HG02642 (cell line): ENCODE data around the gene TMEM232.

Source experiments
- ATAC-seq: cut with Tn5 transposase; IDR thresholded peaks from one replicate; pipeline ENCODE4 v1.9.1; 2021; ENCODE audit warnings: mild to moderate bottlenecking; ENCODE audit not compliant: unreplicated experiment, poor library complexity

The TMEM232 gene

GRCh38 chr5:110439296-110439695, 287.2 kb downstream of the TMEM232 start:
- no peak for ATAC-seq

GRCh38 chr5:110435207-110435606, 291.3 kb downstream of the TMEM232 start:
- ATAC-seq, result no peak

- no peak for ATAC-seq
Observed at GRCh38 chr5:110431603-110432002, 294.9 kb downstream of the TMEM232 start.

- no peak for ATAC-seq
Observed at GRCh38 chr5:110414360-110414759, 312.1 kb downstream of the TMEM232 start.

GRCh38 chr5:110413856-110414255, 312.6 kb downstream of the TMEM232 start:
- ATAC-seq, result no peak

GRCh38 chr5:110409571-110409970, 316.9 kb downstream of the TMEM232 start:
- ATAC-seq, result no peak

GRCh38 chr5:110402562-110402961, 323.9 kb downstream of the TMEM232 start:
- ATAC-seq, result no peak

- ATAC-seq, result no peak
Observed at GRCh38 chr5:110401881-110402280, 324.6 kb downstream of the TMEM232 start.

GRCh38 chr5:110398951-110399350, 327.5 kb downstream of the TMEM232 start:
- ATAC-seq, result no peak

- ATAC-seq, result no peak
Observed at GRCh38 chr5:110397281-110397680, 329.2 kb downstream of the TMEM232 start.

- ATAC-seq, result no peak
Observed at GRCh38 chr5:110386782-110387181, 339.7 kb downstream of the TMEM232 start.

GRCh38 chr5:110383231-110383630, 343.2 kb downstream of the TMEM232 start:
- ATAC-seq, result no peak

GRCh38 chr5:110377943-110378342, 348.5 kb downstream of the TMEM232 start:
- no peak for ATAC-seq

- no peak for ATAC-seq
Observed at GRCh38 chr5:110377361-110377760, 349.1 kb downstream of the TMEM232 start.

- no peak for ATAC-seq
Observed at GRCh38 chr5:110376281-110376951, 350.1 kb downstream of the TMEM232 start.

- ATAC-seq, result peak; percentile 88
Observed at GRCh38 chr5:110371725-110372041, 354.8 kb downstream of the TMEM232 start.

GRCh38 chr5:110371011-110371724, 355.3 kb downstream of the TMEM232 start:
- ATAC-seq, result no peak
